A549 (cell line): Measurements from ENCODE around the gene COX4I2. TPM values are rescaled to one million over a fixed set of nuclear protein-coding genes. Genes with fewer than 3 reads are reported as not detected.

ENCODE experiments used
- ATAC-seq, 2 experiments: fragments of 200-7000 bp in 1 of 2; fragments of >200 bp in 1 of 2; cut with Nextera tagmentation in 1 of 2; cut with Tn5 transposase in 1 of 2; 3 replicates each; pipeline versions ENCODE4 v1.8.0 to v1.9.1; 2018 to 2020; ENCODE audit warnings: mild to moderate bottlenecking in 1 of 2, moderate library complexity in 1 of 2
- CTCF ChIA-PET: fragments of 300-600 bp; sonication (Branson Sonifier 250); formaldehyde crosslinking; extraction: SDS; loops from one replicate; lab custom pipeline; 2021; ENCODE audit warnings: antibody characterized with exemption, inconsistent platforms; lab: Yijun Ruan, JAX
- POLR2A ChIA-PET: fragments of 350-600 bp; formaldehyde crosslinking; extraction: SDS; loops from one replicate; lab custom pipeline; 2021; ENCODE audit warnings: antibody characterized with exemption, inconsistent platforms; lab: Yijun Ruan, JAX
- DNase-seq, 2 experiments: peaks; one replicate each; pipeline versions ENCODE4 v3.0.0 to v3.0.0-alpha.2; 2011 to 2016; ENCODE audit warnings: low read depth in 1 of 2, low spot score in 1 of 2
- FAIRE-seq: peaks from 2 replicates; lab custom pipeline; 2011; peaks lifted over from hg19 to GRCh38; lab: Jason Lieb, UNC
- H3K27ac ChIP-seq, 2 experiments: fragments of >200 bp; sonication (Bioruptor Twin); formaldehyde crosslinking; 3 replicates each; pipeline ENCODE4 v1.5.1; 2016 to 2017
- H3K4me1 ChIP-seq: fragments of >200 bp; sonication (Bioruptor Twin); formaldehyde crosslinking; 3 replicates; pipeline ENCODE4 v1.6.1; 2016
- H3K4me2 ChIP-seq: fragments of >200 bp; sonication (Bioruptor Twin); formaldehyde crosslinking; 3 replicates; pipeline ENCODE4 v1.6.1; 2016
- H3K4me3 ChIP-seq: fragments of >200 bp; sonication (Bioruptor Twin); formaldehyde crosslinking; 3 replicates; pipeline ENCODE4 v1.5.1; 2016
- H3K9me3 ChIP-seq: fragments of >200 bp; sonication (Bioruptor Twin); formaldehyde crosslinking; 3 replicates; pipeline ENCODE4 v1.6.1; 2016
- ATOH8 ChIP-seq: fragments of 250-450 bp; sonication (Bioruptor Pico); IDR thresholded peaks from 2 replicates; pipeline ENCODE4 v1.5.0; 2020; ENCODE audit warnings: low read depth, mild to moderate bottlenecking, moderate library complexity
- BCL3 ChIP-seq: fragments of >200 bp; sonication (Bioruptor Twin); formaldehyde crosslinking; IDR thresholded peaks from 3 replicates; pipeline ENCODE4 v1.6.1; 2016
- CEBPB ChIP-seq, 2 experiments: fragments of >200 bp in 1 of 2; sonication (Bioruptor Twin) in 1 of 2; formaldehyde crosslinking in 1 of 2; IDR thresholded peaks; 2 replicates each; pipeline ENCODE4 v1.6.1; 2012 to 2016
- CHD2 ChIP-seq: fragments of 150-350 bp; IDR thresholded peaks from 2 replicates; pipeline ENCODE4 v1.6.1; 2014; ENCODE audit warnings: low read length; ENCODE audit not compliant: partially characterized antibody
- CTCF ChIP-seq: fragments of >200 bp; sonication (Bioruptor Twin); formaldehyde crosslinking; IDR thresholded peaks from 3 replicates; pipeline ENCODE4 v1.5.1; 2016
- E2F6 ChIP-seq: IDR thresholded peaks from 2 replicates; pipeline ENCODE4 v1.6.1; 2012; ENCODE audit warnings: low read depth, borderline replicate concordance
- EHMT2 ChIP-seq: fragments of 200-600 bp; sonication (generic); IDR thresholded peaks from 2 replicates; pipeline ENCODE4 v1.6.1; 2016; ENCODE audit warnings: antibody characterized with exemption, low read depth, mild to moderate bottlenecking, moderate library complexity
- ELK1 ChIP-seq: fragments of 150-350 bp; IDR thresholded peaks from 2 replicates; pipeline ENCODE4 v1.6.1; 2014; ENCODE audit warnings: low read depth, mild to moderate bottlenecking, low read length
- EP300 ChIP-seq, 2 experiments: fragments of >200 bp; sonication (Bioruptor Twin); formaldehyde crosslinking; IDR thresholded peaks; 2 replicates in 1 of 2; 3 replicates in 1 of 2; pipeline ENCODE4 v1.6.1; 2016 to 2017
- ESRRA ChIP-seq: fragments of 150-350 bp; IDR thresholded peaks from 2 replicates; pipeline ENCODE4 v1.6.1; 2014; ENCODE audit warnings: mild to moderate bottlenecking, low read length, borderline replicate concordance
- FOSL2 ChIP-seq, 2 experiments: fragments of 450-650 bp in 1 of 2; fragments of >200 bp in 1 of 2; sonication (Bioruptor Twin) in 1 of 2; formaldehyde crosslinking; IDR thresholded peaks; 2 replicates each; pipeline versions ENCODE4 v1.5.0 to v1.6.1; 2016 to 2020; ENCODE audit warnings: mild to moderate bottlenecking in 1 of 2, moderate library complexity in 1 of 2
- FOXS1 ChIP-seq: fragments of 250-450 bp; sonication (Bioruptor Pico); IDR thresholded peaks from 2 replicates; pipeline ENCODE4 v1.5.0; 2020; ENCODE audit warnings: mild to moderate bottlenecking, moderate library complexity
- GATA3 ChIP-seq: IDR thresholded peaks from 2 replicates; pipeline ENCODE4 v1.6.1; 2012; ENCODE audit warnings: borderline replicate concordance
- HDAC2 ChIP-seq: fragments of 200-600 bp; sonication (generic); IDR thresholded peaks from 2 replicates; pipeline ENCODE4 v1.6.1; 2016
- HOXA7 ChIP-seq: fragments of 250-450 bp; sonication (Bioruptor Pico); IDR thresholded peaks from 2 replicates; pipeline ENCODE4 v1.5.0; 2020; ENCODE audit warnings: mild to moderate bottlenecking, moderate library complexity
- HOXB5 ChIP-seq: fragments of 250-450 bp; sonication (Bioruptor Pico); IDR thresholded peaks from 2 replicates; pipeline ENCODE4 v1.5.0; 2020; ENCODE audit warnings: mild to moderate bottlenecking, moderate library complexity
- JUNB ChIP-seq: fragments of >200 bp; sonication (Bioruptor Twin); formaldehyde crosslinking; IDR thresholded peaks from 2 replicates; pipeline ENCODE4 v1.6.1; 2016
- KDM1A ChIP-seq: fragments of 200-600 bp; sonication (generic); IDR thresholded peaks from 2 replicates; pipeline ENCODE4 v1.6.1; 2016; ENCODE audit warnings: low read depth, mild to moderate bottlenecking
- KDM5A ChIP-seq: fragments of 200-600 bp; sonication (generic); IDR thresholded peaks from 2 replicates; pipeline ENCODE4 v1.6.1; 2016; ENCODE audit warnings: antibody characterized with exemption, mild to moderate bottlenecking
- MAFK ChIP-seq: fragments of 450-650 bp; IDR thresholded peaks from 2 replicates; pipeline ENCODE4 v1.6.1; 2014; ENCODE audit not compliant: partially characterized antibody
- MAZ ChIP-seq: fragments of 150-350 bp; IDR thresholded peaks from 2 replicates; pipeline ENCODE4 v1.6.1; 2014; ENCODE audit warnings: antibody characterized with exemption, low read depth, low read length, borderline replicate concordance
- NPAS2 ChIP-seq: fragments of 250-450 bp; sonication (Bioruptor Pico); IDR thresholded peaks from 2 replicates; pipeline ENCODE4 v1.8.0; 2022; ENCODE audit warnings: mild to moderate bottlenecking, moderate library complexity, borderline replicate concordance
- PBX3 ChIP-seq: IDR thresholded peaks from 2 replicates; pipeline ENCODE4 v1.6.1; 2012
- RCOR1 ChIP-seq: fragments of 150-350 bp; IDR thresholded peaks from 2 replicates; pipeline ENCODE4 v1.6.1; 2014; ENCODE audit warnings: antibody characterized with exemption, low read length, low read depth
- RNF2 ChIP-seq: fragments of 200-600 bp; sonication (generic); IDR thresholded peaks from 2 replicates; pipeline ENCODE4 v1.6.1; 2016; ENCODE audit warnings: low read depth, mild to moderate bottlenecking, antibody characterized with exemption, moderate library complexity, borderline replicate concordance
- SMC3 ChIP-seq: fragments of >200 bp; sonication (Bioruptor Twin); formaldehyde crosslinking; IDR thresholded peaks from 3 replicates; pipeline ENCODE4 v1.6.1; 2018; ENCODE audit warnings: inconsistent platforms
- SREBF2 ChIP-seq: fragments of 450-650 bp; IDR thresholded peaks from 2 replicates; pipeline ENCODE4 v1.6.1; 2014; ENCODE audit warnings: mild to moderate bottlenecking, moderate library complexity
- TFCP2L1 ChIP-seq: fragments of 250-450 bp; sonication (Bioruptor Pico); IDR thresholded peaks from 2 replicates; pipeline ENCODE4 v1.5.0; 2021; ENCODE audit warnings: mild to moderate bottlenecking
- USF2 ChIP-seq: fragments of 450-650 bp; IDR thresholded peaks from 2 replicates; pipeline ENCODE4 v1.6.1; 2014; ENCODE audit warnings: antibody characterized with exemption
- ZC3H11A ChIP-seq: fragments of 450-650 bp; IDR thresholded peaks from 2 replicates; pipeline ENCODE4 v1.6.1; 2014; ENCODE audit warnings: antibody characterized with exemption, mild to moderate bottlenecking
- ZFP36 ChIP-seq: fragments of 450-650 bp; IDR thresholded peaks from 2 replicates; pipeline ENCODE4 v1.6.1; 2014; ENCODE audit warnings: borderline replicate concordance; ENCODE audit not compliant: partially characterized antibody
- ZNF302 ChIP-seq: fragments of 250-450 bp; sonication (Bioruptor Pico); IDR thresholded peaks from 2 replicates; pipeline ENCODE4 v1.9.0; 2021; ENCODE audit warnings: inconsistent platforms, mild to moderate bottlenecking, moderate library complexity
- WGBS: methylation state at CpG from one replicate; pipeline ENCODE4 v1.1.6; 2017; ENCODE audit errors: missing lambda C conversion rate; 5-methylcytosine and 5-hydroxymethylcytosine counted together
- polyA plus RNA-seq, 4 experiments: library from polyadenylated mRNA; depleted of rRNA in 3 of 4; stranded (reverse); fragments of >200 nt; fragmentation: RNase III in 1 of 4; extraction: RNeasy Plus Mini Kit Qiagen cat#74134 plus additional on column Dnase treatment in 1 of 4; gene quantifications; 2 replicates in 3 of 4; 3 replicates in 1 of 4; pipeline ENCODE4 v1.2.3, GENCODE V29; 2011 to 2017

Gene COX4I2
- polyA plus RNA-seq, 2 of the 4 experiments (the other 2 are of a cell fraction) = not detected

- Histone ChIP-seq H3K4me1 (peaks cover 57% of the 10 kb centered on the region), H3K4me3 (peak overlapping the region; percentile 62), H3K9me3 (no peaks in the 10 kb centered on the region), H3K27ac (peak overlapping the region; percentile 98), H3K4me2 (peak overlapping the region; percentile 95)
- ATAC-seq = peak; percentile 79 to 82
- CTCF ChIA-PET = interaction anchor here (0.9 to 12.9 kb wide), 11 partner anchors 9 to 34 kb away, joined by 3 to 172 read pairs (median 5); partner anchors contain the start of gene ID1
- WGBS = 0% methylated on average over 10 of the region's 11 CpGs
- POLR2A ChIA-PET = interaction anchor here (0.7 to 1.7 kb wide), 12 partner anchors 12 to 130 kb away, joined by 3 to 265 read pairs (median 6); partner anchors contain the start of genes BCL2L1 and ID1
- no peak for FAIRE-seq
- DNase-seq = peak; percentile 96 to 100
- TF ChIP-seq JUNB (peak; percentile 82), SREBF2 (no peak), ESRRA (no peak; the same call in 1 of the 2 replicates), HDAC2 (no peak), CEBPB (IDR thresholded peaks at IDR 0.05) (peak in 1 of 2 experiments; percentile 71; a peak in 2 of 4 replicates), EHMT2 (no peak), BCL3 (peak; percentile 81; the same call in 2 of the 3 replicates), CTCF (no peak), PBX3 (peak; percentile 67; the same call in 1 of the 2 replicates), MAFK (peak; percentile 90), KDM5A (no peak), ZFP36 (no peak), HOXA7 (CRISPR knock-in tag) (no peak), SMC3 (no peak; the same call in 2 of the 3 replicates), HOXB5 (CRISPR knock-in tag) (no peak), MAZ (no peak), ZC3H11A (no peak), RCOR1 (0 out of 2 replicates have a peak, but pooled peaks have one; percentile 5), ATOH8 (CRISPR knock-in tag) (no peak), EP300 (IDR thresholded peaks at IDR 0.05) (peak; percentile 57 to 79; a peak in 2 of 5 replicates), FOXS1 (CRISPR knock-in tag) (no peak; the same call in 1 of the 2 replicates), TFCP2L1 (CRISPR knock-in tag) (no peak), NPAS2 (CRISPR knock-in tag) (no peak), ELK1 (no peak), E2F6 (0 out of 2 replicates have a peak, but pooled peaks have one; percentile 57), KDM1A (no peak), CHD2 (no peak), GATA3 (peak; percentile 76), USF2 (no peak), FOSL2 (IDR thresholded peaks at IDR 0.05) (peak; percentile 87), FOSL2 (CRISPR knock-in tag; IDR thresholded peaks at IDR 0.05) (peak; percentile 100), ZNF302 (no peak), RNF2 (no peak)
Observed at GRCh38 chr20:31593221-31594001, 44.3 kb upstream of the COX4I2 start.
